ENCODE data around the gene ADPRH. TPM values are rescaled to one million over a fixed set of nuclear protein-coding genes. Genes with fewer than 3 reads are reported as not detected.

ADPRH gene
- total RNA-seq, 1 experiment from 2014 or later, result 1.5 TPM

DNA sequence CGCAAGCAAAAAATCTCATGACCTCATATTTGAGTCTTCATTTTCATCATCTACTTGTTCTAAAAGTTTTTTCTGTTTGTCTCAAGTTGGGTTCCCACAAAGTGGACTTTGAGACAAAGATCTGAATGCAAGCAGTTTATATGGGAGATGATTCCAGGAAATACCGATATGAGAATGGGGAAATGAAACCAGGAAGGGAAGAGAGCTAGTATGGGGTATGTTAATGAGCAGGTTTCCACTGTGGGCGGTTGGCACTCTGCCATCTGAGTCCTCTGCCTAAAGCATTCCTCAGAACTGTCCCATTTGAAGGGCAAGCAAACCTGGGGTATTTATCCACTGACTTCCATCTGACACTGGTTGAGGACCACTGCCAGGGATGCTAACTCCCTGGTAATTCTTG is 8.8 kb downstream of the ADPRH start:
- BruUV-seq (replicated peaks), result no TSS peak

More for the DNA sequence above, 8.8 kb downstream of the ADPRH start:
- no peak overlapping the region for H2AFZ ChIP-seq (ENCODE audit: low read depth, low read length, poor library complexity, severe bottlenecking)
- no peaks in the 10 kb centered on the region for H4K20me1 ChIP-seq (ENCODE audit: insufficient read depth)
- no peaks in the 10 kb centered on the region for H3K36me3 ChIP-seq (ENCODE audit: control insufficient read depth in 1 of 2, insufficient read depth in 2 of 2, low read length in 2 of 2)
- ChIA-PET POLR2A (interaction anchor here (1.1 kb wide), 1 partner anchor 12 kb away, joined by 4 read pairs; no protein-coding TSS in a partner anchor), RAD21 (ENCODE audit: low non-redundant PET in 1 of 2, low total read pairs in 2 of 2, uncharacterized antibody in 2 of 2, unreplicated experiment in 2 of 2) (no interaction called here), CTCF (no interaction called here)
- H3K9me2 ChIP-seq (ENCODE audit: insufficient read depth), result no peaks in the 10 kb centered on the region
- ATAC-seq (no peak), DNase-seq (ENCODE audit: low read depth, low spot score) (no peak)
- no peak overlapping the region for H3K4me3 ChIP-seq (replicated peaks in 1 of 2; ENCODE audit: low read depth in 1 of 2, low read length in 2 of 2)
- H3K4me1 ChIP-seq (ENCODE audit: control insufficient read depth in 1 of 2, insufficient read depth in 2 of 2, low read length in 2 of 2), result no peaks in the 10 kb centered on the region
- H3K9ac ChIP-seq (ENCODE audit: low read length), result no peak overlapping the region
- H3K79me2 ChIP-seq (ENCODE audit: insufficient read depth, low read length), result no peaks in the 10 kb centered on the region
- H3K27ac ChIP-seq (ENCODE audit: low read depth, low read length), result no peak overlapping the region
- no peak overlapping the region for H3K4me2 ChIP-seq (ENCODE audit: low read length)
- TF ChIP-seq, protein P1, sequence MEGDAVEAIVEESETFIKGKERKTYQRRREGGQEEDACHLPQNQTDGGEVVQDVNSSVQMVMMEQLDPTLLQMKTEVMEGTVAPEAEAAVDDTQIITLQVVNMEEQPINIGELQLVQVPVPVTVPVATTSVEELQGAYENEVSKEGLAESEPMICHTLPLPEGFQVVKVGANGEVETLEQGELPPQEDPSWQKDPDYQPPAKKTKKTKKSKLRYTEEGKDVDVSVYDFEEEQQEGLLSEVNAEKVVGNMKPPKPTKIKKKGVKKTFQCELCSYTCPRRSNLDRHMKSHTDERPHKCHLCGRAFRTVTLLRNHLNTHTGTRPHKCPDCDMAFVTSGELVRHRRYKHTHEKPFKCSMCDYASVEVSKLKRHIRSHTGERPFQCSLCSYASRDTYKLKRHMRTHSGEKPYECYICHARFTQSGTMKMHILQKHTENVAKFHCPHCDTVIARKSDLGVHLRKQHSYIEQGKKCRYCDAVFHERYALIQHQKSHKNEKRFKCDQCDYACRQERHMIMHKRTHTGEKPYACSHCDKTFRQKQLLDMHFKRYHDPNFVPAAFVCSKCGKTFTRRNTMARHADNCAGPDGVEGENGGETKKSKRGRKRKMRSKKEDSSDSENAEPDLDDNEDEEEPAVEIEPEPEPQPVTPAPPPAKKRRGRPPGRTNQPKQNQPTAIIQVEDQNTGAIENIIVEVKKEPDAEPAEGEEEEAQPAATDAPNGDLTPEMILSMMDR (IDR thresholded peaks at IDR 0.05 in 2 of 3, conservative IDR thresholded peaks at IDR 0.05 in 1 of 3; ENCODE audit: borderline replicate concordance in 1 of 3, insufficient read depth in 1 of 3, low read depth in 2 of 3, low read length in 2 of 3), result no peak
- TF ChIP-seq, protein P2, sequence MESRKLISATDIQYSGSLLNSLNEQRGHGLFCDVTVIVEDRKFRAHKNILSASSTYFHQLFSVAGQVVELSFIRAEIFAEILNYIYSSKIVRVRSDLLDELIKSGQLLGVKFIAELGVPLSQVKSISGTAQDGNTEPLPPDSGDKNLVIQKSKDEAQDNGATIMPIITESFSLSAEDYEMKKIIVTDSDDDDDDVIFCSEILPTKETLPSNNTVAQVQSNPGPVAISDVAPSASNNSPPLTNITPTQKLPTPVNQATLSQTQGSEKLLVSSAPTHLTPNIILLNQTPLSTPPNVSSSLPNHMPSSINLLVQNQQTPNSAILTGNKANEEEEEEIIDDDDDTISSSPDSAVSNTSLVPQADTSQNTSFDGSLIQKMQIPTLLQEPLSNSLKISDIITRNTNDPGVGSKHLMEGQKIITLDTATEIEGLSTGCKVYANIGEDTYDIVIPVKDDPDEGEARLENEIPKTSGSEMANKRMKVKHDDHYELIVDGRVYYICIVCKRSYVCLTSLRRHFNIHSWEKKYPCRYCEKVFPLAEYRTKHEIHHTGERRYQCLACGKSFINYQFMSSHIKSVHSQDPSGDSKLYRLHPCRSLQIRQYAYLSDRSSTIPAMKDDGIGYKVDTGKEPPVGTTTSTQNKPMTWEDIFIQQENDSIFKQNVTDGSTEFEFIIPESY (IDR thresholded peaks at IDR 0.05; ENCODE audit: extremely low read depth, insufficient replicate concordance, low read length), result no peak
- TF ChIP-seq CBX3 (IDR thresholded peaks at IDR 0.05; ENCODE audit: low read depth) (no peak), FOSL1 (IDR thresholded peaks at IDR 0.05; ENCODE audit: low read depth) (no peak), POLR2AphosphoS5 (IDR thresholded peaks at IDR 0.05; ENCODE audit: low read depth, low read length) (no peak), ZNF274 (IDR thresholded peaks at IDR 0.05; ENCODE audit: low read depth, low read length) (no peak), EZH2phosphoT487 (IDR thresholded peaks at IDR 0.05; ENCODE audit: borderline replicate concordance) (no peak), POLR2A (IDR thresholded peaks at IDR 0.05; ENCODE audit: borderline replicate concordance, extremely low read depth, insufficient read depth, insufficient read length) (no peak), EZH2 (IDR thresholded peaks at IDR 0.05) (no peak), JUND (IDR thresholded peaks at IDR 0.05) (no peak)
- TF ChIP-seq, protein P3, sequence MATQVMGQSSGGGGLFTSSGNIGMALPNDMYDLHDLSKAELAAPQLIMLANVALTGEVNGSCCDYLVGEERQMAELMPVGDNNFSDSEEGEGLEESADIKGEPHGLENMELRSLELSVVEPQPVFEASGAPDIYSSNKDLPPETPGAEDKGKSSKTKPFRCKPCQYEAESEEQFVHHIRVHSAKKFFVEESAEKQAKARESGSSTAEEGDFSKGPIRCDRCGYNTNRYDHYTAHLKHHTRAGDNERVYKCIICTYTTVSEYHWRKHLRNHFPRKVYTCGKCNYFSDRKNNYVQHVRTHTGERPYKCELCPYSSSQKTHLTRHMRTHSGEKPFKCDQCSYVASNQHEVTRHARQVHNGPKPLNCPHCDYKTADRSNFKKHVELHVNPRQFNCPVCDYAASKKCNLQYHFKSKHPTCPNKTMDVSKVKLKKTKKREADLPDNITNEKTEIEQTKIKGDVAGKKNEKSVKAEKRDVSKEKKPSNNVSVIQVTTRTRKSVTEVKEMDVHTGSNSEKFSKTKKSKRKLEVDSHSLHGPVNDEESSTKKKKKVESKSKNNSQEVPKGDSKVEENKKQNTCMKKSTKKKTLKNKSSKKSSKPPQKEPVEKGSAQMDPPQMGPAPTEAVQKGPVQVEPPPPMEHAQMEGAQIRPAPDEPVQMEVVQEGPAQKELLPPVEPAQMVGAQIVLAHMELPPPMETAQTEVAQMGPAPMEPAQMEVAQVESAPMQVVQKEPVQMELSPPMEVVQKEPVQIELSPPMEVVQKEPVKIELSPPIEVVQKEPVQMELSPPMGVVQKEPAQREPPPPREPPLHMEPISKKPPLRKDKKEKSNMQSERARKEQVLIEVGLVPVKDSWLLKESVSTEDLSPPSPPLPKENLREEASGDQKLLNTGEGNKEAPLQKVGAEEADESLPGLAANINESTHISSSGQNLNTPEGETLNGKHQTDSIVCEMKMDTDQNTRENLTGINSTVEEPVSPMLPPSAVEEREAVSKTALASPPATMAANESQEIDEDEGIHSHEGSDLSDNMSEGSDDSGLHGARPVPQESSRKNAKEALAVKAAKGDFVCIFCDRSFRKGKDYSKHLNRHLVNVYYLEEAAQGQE (IDR thresholded peaks at IDR 0.05; ENCODE audit: low read depth), result no peak
- intact Hi-C loops (cut with micrococcal nuclease), result no loop called here
- 0 out of 2 replicates have a peak, but pooled peaks cover 8% of the 10 kb centered on the region for H3K27me3 ChIP-seq (ENCODE audit: insufficient read depth, low read length)
- H3K9me3 ChIP-seq (ENCODE audit: control insufficient read depth in 1 of 2, insufficient read depth in 1 of 2, low read depth in 1 of 2, low read length in 2 of 2), result no peaks in the 10 kb centered on the region

Data from HCT116 (cell line).